Measurements from ENCODE around the gene PDXDC1.
"Not testable (repeated sequence)": the region's sequence is repeated elsewhere in the genome, so short reads cannot be mapped to it uniquely, and the experiment has no call there.

PDXDC1 gene

GRCh38 chr16:15168953-15169652, 194.3 kb downstream of the PDXDC1 start:
- not testable (repeated sequence) for DNase-seq

DNA sequence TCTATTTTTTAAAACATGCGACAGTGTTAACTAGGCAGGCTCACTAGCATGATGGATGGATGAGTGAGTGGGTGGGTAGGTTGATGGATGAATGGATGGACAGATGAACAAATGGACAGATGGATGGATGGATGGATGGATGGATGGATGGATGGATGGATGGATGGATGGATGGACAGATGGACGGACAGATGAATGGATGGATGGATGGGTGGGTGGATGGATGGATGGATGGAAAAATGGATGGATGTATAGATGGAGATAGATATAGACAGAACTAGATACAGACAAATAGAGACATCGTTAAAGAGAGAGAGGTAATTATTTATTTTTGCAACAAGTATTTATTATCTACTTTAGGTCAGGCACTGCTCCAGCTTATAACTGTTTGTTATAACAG, 205.1 kb downstream of the PDXDC1 start:
- DNase-seq = not testable (repeated sequence)

DNA sequence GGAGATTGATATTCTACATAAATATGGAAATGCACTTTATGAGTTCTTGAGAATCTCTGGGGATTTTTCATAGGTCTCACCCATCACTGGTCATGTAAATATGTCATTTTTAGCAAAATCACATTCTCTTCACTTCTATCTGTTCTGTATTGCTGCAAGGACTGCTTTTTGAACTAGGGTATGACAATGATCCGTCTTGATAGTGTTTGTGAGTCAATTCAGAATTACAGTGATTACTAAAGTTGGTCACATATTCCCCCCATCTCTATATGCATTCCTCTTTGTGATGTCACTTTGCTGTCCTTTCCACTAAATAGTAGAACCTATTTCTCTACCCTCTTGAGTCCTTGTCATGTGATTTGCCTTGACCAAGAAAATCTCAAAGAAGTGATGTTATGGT, 206.1 kb downstream of the PDXDC1 start:
- DNase-seq = not testable (repeated sequence)

DNA sequence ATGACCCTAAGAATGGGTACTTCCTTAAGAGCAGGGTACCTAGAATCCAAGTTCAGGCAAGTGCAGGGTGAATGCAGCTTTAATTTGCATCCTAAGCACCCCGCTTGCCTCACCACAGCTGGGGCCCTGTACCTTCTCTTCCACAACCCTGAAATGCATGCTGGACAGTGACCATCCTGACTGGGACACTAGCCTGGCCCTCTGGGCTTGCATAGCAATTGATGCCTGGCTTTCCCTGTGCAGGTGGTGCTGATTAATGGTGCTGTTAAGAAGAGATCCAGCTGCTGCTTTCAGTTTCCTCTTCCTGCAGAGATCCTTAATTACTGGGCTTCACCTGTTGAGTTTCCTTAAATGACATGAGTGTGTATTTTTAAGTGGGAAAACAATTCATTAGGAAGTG, 209.2 kb downstream of the PDXDC1 start:
- not testable (repeated sequence) for DNase-seq

Data from NCI-H1694 treated with DMSO at 0.1 percent for 48 hours (cell line).